OCI-LY1 (cell line): ENCODE measurements around the gene PCP4L1.

ENCODE experiments used
- H2AFZ ChIP-seq: fragments of 200-600 bp; sonication (generic), shearing (Covaris generic); 2 replicates; pipeline ENCODE4 v1.6.0; 2014; ENCODE audit warnings: antibody characterized with exemption, mild to moderate bottlenecking, low read length
- H3F3A ChIP-seq: fragments of 200-600 bp; sonication (generic), shearing (Covaris generic); 2 replicates; pipeline ENCODE4 v1.6.0; 2014; ENCODE audit warnings: mild to moderate bottlenecking, antibody characterized with exemption, low read length, moderate library complexity; ENCODE audit not compliant: insufficient read depth
- H3K27ac ChIP-seq: fragments of 200-600 bp; sonication (generic); 2 replicates; pipeline ENCODE4 v1.5.1; 2014; ENCODE audit warnings: low read length, mixed run types, mild to moderate bottlenecking, low read depth; ENCODE audit not compliant: poor library complexity, severe bottlenecking
- H3K27me3 ChIP-seq: fragments of 200-600 bp; sonication (generic); 2 replicates; pipeline ENCODE4 v1.6.0; 2014; ENCODE audit warnings: antibody characterized with exemption, mild to moderate bottlenecking, low read length, moderate library complexity; ENCODE audit not compliant: insufficient read depth
- H3K36me3 ChIP-seq: fragments of 200-600 bp; sonication (generic); 2 replicates; pipeline ENCODE4 v1.6.1; 2014; ENCODE audit warnings: mild to moderate bottlenecking, antibody characterized with exemption, low read length, moderate library complexity, mixed read lengths; ENCODE audit not compliant: insufficient read depth
- H3K4me1 ChIP-seq: fragments of 200-600 bp; sonication (generic); 2 replicates; pipeline ENCODE4 v1.5.1; 2014; ENCODE audit warnings: mild to moderate bottlenecking, low read length, moderate library complexity; ENCODE audit not compliant: insufficient read depth, severe bottlenecking
- H3K4me2 ChIP-seq: fragments of 200-600 bp; sonication (generic), shearing (Covaris generic); 2 replicates; pipeline ENCODE4 v1.6.1; 2014; ENCODE audit warnings: low read length
- H3K4me3 ChIP-seq: fragments of 200-600 bp; sonication (generic); 2 replicates; pipeline ENCODE4 v1.5.1; 2014; ENCODE audit warnings: low read length, low read depth, mild to moderate bottlenecking, mixed read lengths; ENCODE audit not compliant: poor library complexity, severe bottlenecking
- H3K79me2 ChIP-seq: fragments of 200-600 bp; shearing (Covaris generic); 2 replicates; pipeline ENCODE4 v1.6.1; 2016; ENCODE audit warnings: mixed run types, low read length, mixed read lengths; ENCODE audit not compliant: insufficient read depth
- H3K9ac ChIP-seq: fragments of 200-600 bp; sonication (generic), shearing (Covaris generic); 2 replicates; pipeline ENCODE4 v1.6.1; 2014; ENCODE audit warnings: mild to moderate bottlenecking, low read length, mixed read lengths
- H3K9me2 ChIP-seq: fragments of 200-600 bp; sonication (generic), shearing (Covaris generic); 2 replicates; pipeline ENCODE4 v1.6.1; 2014; ENCODE audit warnings: low read depth, mild to moderate bottlenecking, low read length, mixed read lengths
- H3K9me3 ChIP-seq: fragments of 200-600 bp; shearing (Covaris generic); 2 replicates; pipeline ENCODE4 v1.6.1; 2014; ENCODE audit warnings: low read length, mixed read lengths
- H4K20me1 ChIP-seq: fragments of 200-600 bp; sonication (generic), shearing (Covaris generic); 2 replicates; pipeline ENCODE4 v1.6.0; 2016; ENCODE audit warnings: mild to moderate bottlenecking, low read length; ENCODE audit not compliant: insufficient read depth
- CTCF ChIP-seq: fragments of 200-600 bp; sonication (generic), shearing (Covaris generic); IDR thresholded peaks from 2 replicates; pipeline ENCODE4 v1.5.1; 2017; ENCODE audit warnings: mild to moderate bottlenecking, antibody characterized with exemption, low read length, moderate library complexity, mixed read lengths
- EZH2 ChIP-seq: fragments of 200-600 bp; sonication (generic), shearing (Covaris generic); IDR thresholded peaks from 2 replicates; pipeline ENCODE4 v1.8.0; 2017; ENCODE audit warnings: borderline replicate concordance, mixed run types, mild to moderate bottlenecking, antibody characterized with exemption, low read length, moderate library complexity, mixed read lengths

Gene PCP4L1

GRCh38 chr1:161324020-161324419 is 65.5 kb downstream of the PCP4L1 start:
- Histone ChIP-seq H3K79me2 (no peaks in the 10 kb centered on the region; the same call in 1 of the 2 replicates), H3K9me2 (no peaks in the 10 kb centered on the region), H3F3A (no peaks in the 10 kb centered on the region), H2AFZ (no peak overlapping the region), H3K27me3 (no peaks in the 10 kb centered on the region), H3K27ac (no peak overlapping the region), H3K9ac (no peak overlapping the region), H4K20me1 (no peaks in the 10 kb centered on the region), H3K36me3 (peaks cover 46% of the 10 kb centered on the region), H3K4me2 (no peak overlapping the region), H3K9me3 (no peaks in the 10 kb centered on the region), H3K4me3 (no peak overlapping the region), H3K4me1 (no peaks in the 10 kb centered on the region)
- TF ChIP-seq CTCF (no peak), EZH2 (no peak)

DNA sequence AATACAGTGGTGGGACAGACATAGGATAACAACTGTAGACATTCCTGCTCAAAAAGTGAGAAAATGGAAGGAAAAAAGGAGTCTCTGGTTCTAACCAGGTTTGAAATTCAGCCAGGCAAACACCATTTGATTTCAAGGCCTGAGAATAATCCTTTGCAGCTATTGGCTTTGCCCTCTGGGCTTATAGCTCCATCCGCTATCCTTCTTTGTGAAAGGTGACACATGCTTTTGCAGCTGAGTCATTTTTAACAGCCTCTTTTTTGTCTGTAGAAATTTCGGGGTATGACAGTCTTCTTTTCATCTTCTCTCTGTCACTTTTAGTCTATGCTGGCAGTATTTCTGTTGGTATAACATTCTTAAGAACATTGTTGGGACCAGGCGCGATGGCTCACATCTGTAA is 71.8 kb downstream of the PCP4L1 start:
- Histone ChIP-seq H3K9ac (no peak overlapping the region), H4K20me1 (no peaks in the 10 kb centered on the region), H3K36me3 (peaks cover 66% of the 10 kb centered on the region), H2AFZ (no peak overlapping the region), H3K79me2 (no peaks in the 10 kb centered on the region), H3F3A (no peaks in the 10 kb centered on the region), H3K27ac (no peak overlapping the region), H3K27me3 (no peaks in the 10 kb centered on the region), H3K4me1 (no peaks in the 10 kb centered on the region), H3K9me2 (no peaks in the 10 kb centered on the region), H3K4me2 (no peak overlapping the region), H3K9me3 (no peaks in the 10 kb centered on the region), H3K4me3 (no peak overlapping the region)
- no peak for TF ChIP-seq CTCF
- no peak for TF ChIP-seq EZH2

DNA sequence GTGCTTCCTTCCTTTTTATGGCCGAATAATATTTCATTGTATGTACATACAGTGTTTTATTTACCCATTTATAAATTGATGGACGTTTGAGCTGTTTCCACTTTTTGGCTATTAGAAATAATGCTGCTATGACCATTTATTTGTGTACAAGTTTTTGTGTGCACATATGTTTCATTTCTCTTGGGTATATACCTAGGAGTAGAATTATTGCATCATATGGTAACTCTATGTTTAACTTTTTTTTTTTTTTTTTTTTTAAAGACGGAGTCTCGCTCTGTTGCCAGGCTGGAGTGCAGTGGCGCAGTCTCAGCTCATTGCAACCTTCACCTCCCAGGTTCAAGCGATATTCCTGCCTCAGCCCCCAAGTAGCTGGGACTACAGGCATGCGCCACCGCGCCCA is 74.6 kb downstream of the PCP4L1 start:
- Histone ChIP-seq H3K79me2 (no peaks in the 10 kb centered on the region), H3K4me2 (no peak overlapping the region), H2AFZ (no peak overlapping the region), H3K4me1 (no peaks in the 10 kb centered on the region), H3K9me2 (no peaks in the 10 kb centered on the region), H3K27ac (no peak overlapping the region), H3F3A (no peaks in the 10 kb centered on the region), H3K9ac (no peak overlapping the region), H3K27me3 (no peaks in the 10 kb centered on the region), H3K4me3 (no peak overlapping the region), H3K9me3 (no peaks in the 10 kb centered on the region), H4K20me1 (no peaks in the 10 kb centered on the region), H3K36me3 (peaks cover 62% of the 10 kb centered on the region)
- no peak for TF ChIP-seq EZH2
- no peak for TF ChIP-seq CTCF
